Hematopoietic multipotent progenitor cell (in vitro differentiated cells): ENCODE results near the gene SP140. TPM values are rescaled to one million over a fixed set of nuclear protein-coding genes. Genes with fewer than 3 reads are reported as not detected.
A peak's percentile ranks its signal among the peaks of the same experiment; 100 is the strongest.
"Not testable (repeated sequence)": the region's sequence is repeated elsewhere in the genome, so short reads cannot be mapped to it uniquely, and the experiment has no call there.

ENCODE experiments used
- DNase-seq, 3 donors: peaks; one replicate each; pipeline ENCODE4 v3.0.0-alpha.2; 2011 to 2015; ENCODE audit warnings: low read depth in 2 of 3, low spot score in 2 of 3
- total RNA-seq: library from RNA; depleted of rRNA; stranded (reverse); fragments of >200 nt; gene quantifications from one replicate; pipeline ENCODE4 v1.2.3, GENCODE V29; 2012

SP140 gene
- 1.3 TPM for total RNA-seq

GRCh38 chr2:230225486-230225885 lies at the start of gene SP140:
TSS of gene SP140 (plus strand) at chr2:230225736. CDS start at chr2:230225845, 109 bp downstream.
- peak in 1 of 3 donors; percentile 69 for DNase-seq

DNA sequence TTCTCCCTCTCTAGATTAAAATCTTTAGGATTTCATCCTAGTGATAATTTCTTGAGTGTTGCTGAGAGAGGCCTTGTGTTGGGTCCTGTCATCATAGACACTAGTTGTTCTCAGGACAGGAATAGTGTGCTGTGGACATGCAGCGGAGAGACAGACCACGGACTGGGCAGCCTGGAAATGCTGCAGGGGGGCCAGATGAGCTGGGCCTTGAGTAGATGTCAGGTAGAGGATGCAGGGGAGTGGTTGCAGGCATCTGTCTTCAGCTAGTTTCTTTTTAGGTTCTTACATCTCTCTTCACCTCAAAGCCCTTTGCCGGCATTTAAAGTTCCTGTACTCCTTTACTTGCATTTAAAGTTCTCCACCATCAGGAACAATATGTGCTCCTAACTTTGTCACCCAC lies 48.5 kb upstream of the SP140 start:
- DNase-seq, result no peak

GRCh38 chr2:230178546-230179485 lies 46.7 kb upstream of the SP140 start:
- DNase-seq, result no peak

DNA sequence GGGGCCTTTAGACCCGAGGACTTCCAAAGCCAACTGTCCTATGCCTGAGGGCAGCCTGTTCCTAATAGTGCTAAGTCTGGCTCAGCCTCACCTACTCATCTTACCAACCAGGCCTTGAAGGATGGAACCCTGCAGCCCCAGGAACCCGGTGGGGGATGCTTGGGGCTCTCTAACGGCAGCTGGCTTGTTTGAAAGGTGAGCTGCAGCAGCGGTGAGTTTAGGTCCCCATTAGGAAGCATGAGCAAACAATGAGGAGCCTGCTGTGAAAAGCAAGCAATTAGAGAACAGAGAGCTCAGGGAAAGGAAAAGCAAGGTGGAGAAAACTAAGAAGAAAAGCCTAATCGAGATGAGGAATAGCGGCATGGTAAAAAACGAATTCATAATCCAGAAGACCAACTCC lies 45.6 kb upstream of the SP140 start:
- no peak for DNase-seq

GRCh38 chr2:230181195-230181594 lies 44.3 kb upstream of the SP140 start:
- DNase-seq, result no peak

DNA sequence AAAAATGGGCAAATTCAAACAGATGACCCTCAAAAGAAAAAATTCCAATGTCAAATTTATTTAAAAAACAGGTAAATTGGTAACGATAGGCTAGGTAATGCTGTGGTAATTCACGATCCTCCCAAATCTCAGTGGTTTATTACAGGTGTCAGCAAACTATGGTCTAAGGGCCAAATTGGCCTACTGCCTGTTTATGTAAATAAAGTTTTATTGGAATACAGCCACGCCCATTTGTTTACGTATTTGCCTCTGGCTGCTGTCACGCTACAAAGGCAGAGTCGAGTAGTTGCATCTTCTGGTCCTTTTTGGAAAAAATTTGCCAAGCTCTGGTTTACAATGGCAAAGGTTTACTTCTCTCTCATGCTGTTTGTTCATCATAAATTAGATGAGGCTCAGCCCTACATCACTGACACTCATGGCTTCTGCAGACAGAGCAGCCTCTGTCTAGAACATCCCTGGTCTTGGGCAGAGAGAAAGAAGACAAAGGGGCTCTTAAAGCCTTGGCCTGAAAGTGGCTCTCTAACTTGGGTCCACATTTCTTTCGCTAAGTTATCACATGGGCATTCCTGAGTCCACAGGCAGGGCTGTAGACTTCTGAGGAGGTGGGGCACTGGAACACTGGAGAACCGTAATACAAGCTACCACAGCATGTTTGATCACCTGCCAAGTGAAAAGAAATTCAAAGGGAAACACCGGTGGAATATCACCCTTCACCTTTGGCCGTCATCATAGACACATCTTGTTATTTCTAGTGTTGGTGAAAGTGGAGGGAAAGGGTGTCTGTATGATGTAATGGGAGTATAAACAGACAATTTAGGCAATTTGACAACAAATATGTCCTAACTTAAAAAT lies 40.6 kb upstream of the SP140 start:
- no peak for DNase-seq

DNA sequence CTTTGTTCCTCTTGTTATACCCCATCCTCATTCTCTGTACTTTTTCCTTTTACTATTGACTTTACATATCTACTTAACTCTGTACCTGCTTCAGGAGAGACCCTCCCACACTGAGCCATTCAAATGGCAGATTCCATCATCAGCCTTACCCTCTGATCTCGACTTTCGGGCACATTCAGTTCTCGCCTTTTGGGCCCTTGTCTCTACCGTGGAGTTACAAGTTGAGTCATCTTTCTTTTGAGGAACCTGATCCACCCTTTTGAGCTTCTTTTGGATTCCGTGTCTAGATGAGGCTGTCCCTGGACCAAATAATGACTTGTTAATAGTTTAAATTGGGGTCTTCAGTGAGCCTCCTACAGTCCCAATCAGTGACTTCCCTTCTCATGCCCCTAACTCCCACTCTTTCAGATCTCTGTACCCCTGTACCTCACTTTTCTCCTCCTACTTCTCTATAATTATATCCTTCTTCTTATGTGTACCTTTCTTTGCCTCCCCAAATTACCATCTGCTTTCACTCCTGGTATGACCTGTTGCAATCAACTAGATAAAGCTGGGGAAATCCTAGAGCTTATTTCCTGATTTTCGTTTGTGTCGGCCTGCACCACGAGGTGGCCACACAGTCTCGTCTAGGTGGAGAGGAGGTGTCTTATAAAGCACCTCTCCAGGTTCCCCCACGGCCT lies 23.0 kb upstream of the SP140 start:
- no peak for DNase-seq

DNA sequence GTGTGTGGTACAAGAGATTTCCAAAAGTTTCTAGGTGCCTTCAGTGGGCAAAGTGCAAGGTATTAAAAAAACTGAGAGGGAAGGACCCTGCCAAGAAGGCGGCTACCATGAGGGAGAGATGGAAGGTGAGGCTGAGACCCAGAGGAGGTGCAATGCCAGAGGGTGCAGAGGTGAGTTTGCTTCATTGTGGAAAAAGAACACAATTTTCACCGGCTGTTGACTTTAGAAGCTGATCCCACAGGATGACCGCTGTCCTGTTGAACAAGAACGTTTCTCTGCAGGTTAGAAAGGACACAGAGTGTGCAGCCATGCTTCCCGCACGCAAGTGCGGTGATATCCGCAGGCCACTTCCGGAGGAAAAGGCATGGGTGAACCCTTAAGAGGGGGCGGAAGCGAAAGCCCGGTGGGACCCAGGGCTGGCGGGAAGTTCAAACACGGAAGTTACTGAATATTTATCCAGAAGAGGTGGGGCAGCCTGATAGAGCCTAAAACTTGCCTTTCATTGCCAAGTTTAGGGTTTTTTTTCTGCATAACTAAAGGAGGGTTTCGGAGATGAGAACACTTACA lies 22.3 kb upstream of the SP140 start:
- DNase-seq, result no peak

GRCh38 chr2:230205034-230205433 lies 20.5 kb upstream of the SP140 start:
- peak in 2 of 3 donors; percentile 33 to 60 for DNase-seq

DNA sequence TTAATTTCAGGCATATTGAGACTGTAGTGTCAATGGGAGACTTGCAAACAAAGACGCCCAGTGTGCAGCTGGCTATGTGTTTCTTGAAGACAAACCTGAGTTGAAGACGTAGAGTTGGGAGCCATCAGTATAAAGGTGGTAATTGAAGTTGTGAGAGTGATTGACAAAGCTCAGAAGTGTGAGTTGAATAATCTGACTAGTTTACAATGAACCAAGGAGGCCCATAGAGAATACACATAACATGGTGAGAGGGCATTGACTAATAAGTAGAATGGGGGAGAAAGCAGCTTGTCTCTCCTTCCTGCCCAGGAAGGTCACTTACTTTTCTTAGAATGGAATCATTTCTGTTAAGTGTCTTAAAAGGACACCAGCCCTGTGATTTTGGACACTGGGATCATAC lies 19.8 kb upstream of the SP140 start:
- DNase-seq, result no peak

DNA sequence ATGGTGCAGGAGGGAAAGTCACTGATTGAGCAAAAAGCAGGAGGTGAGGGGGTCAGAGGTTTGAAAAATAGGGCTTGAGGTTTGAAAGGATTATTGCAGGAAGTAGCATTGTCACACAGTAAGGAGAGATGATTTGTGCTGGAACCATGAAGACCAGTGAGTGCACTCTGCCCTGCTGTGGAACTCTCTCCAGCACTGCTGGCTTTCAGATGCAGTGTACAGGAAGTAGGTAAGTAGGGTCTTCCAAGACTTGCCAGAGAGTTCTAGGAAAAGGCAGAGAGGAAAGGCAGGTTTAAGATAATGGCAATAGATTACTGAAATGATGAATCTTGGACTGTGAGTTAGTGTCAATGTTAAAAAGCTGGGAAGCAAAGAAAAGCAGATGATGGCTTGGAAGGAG lies 17.0 kb upstream of the SP140 start:
- DNase-seq, result no peak

- no peak for DNase-seq
Observed at GRCh38 chr2:230209422-230210051, 16.0 kb upstream of the SP140 start.

DNA sequence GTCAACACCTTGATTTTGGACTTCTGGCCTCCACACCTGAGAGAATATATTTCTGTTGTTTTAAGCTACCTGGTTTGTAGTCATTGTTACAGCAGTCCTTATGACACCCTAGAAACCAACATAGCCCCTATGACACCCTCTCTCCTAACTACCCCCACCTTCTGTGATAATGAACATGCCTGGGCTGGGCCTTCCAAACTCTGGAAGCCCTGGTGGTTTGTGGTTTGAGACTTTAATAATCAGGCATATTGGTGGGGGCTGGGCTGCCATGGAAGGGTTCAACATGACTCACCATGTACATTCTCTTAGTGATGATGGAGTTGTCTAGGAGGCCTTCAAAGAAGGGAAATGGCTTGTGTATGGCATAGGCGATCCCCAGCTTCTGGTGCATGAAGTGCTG lies 9.0 kb upstream of the SP140 start:
- DNase-seq, result no peak

DNA sequence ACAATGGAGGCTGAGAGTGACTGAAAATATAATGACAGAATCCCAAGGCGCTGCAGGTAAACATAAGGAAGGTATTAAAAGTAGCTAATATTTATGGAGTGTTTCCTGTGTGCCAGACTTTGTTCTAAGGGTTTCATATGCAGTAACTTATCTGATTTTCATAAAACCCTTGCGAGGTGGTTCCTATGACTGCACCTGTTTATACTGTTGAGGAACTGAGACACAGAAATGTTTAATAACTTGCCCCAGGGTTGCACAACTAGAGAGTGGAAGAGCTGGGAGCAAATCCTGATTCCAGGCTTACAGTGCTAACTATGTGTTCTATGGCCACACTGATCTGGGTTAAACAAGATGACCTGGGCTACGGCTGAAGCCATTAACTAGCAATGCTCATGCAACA lies 8.1 kb upstream of the SP140 start:
- DNase-seq, result no peak

DNA sequence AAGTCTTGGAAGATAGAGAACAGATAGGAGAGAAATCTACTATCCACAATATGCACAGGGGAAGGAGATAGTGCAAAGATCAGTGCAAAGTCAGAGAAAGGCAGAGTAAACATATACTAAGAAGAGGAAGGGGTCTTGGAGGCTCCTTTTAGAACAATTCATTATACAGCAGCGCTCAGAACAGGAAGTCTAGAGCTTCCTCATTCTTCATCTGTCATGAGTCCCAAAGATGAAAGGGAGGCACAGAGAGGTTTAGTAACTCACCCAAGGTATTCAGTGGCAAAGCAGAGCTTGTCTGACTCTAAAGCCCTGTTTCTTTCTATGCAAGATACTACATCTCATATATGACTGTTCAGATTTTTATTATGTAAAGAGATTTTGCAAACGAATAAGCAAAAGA lies 7.1 kb upstream of the SP140 start:
- DNase-seq, result peak in 2 of 3 donors; percentile 41 to 74

- peak; percentile 53 to 92 (median 80) for DNase-seq
Observed at GRCh38 chr2:230219419-230220331, 5.9 kb upstream of the SP140 start, which contains the start of gene SP110. TSS of gene SP110 (minus strand) at chr2:230219984. CDS start at chr2:230216927, 3,057 bp downstream.

GRCh38 chr2:230220347-230220969 lies 5.1 kb upstream of the SP140 start:
- DNase-seq, result no peak

DNA sequence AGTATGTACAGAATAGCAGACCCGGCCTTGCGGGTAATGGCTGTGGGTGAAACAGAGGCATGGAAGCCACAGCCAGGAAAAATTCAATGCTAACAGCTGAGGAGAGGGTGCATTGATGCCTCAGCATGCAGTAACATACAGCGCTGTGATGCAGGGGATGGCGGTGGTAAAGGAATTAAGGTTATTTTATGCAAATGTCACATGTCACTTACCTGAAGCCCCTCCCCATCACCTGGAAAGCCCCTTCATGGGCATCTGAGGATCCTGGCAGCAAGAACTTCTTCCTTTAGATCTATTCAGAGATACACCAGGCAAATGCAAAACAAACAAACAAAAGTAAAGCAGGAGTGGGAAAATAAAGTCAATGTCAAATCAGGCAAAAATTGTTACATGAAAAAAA lies 4.0 kb upstream of the SP140 start:
- DNase-seq, result no peak

DNA sequence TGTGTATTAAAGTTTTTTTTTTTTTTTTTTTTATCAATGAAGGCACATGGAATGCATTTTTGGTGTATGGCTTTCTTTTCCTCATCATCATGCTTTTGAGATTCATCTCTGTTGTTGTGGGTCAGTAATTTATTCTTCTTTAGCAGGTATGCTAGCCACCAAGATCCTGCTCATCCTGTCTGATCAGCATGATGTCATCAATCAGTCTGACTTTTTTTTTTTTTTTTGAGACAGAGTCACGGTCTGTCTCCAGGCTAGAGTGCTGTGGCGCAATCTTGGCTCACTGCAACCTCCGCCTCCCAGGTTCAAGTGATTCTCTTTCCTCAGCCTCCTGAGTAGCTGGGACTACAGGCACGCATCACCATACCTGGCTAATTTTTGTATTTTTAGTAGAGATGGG lies 2.7 kb upstream of the SP140 start:
- DNase-seq, result not testable (repeated sequence)
